Putamen (tissue), 1 donor: ENCODE data around the gene CYTH4.
"Not testable (repeated sequence)": the region's sequence is repeated elsewhere in the genome, so short reads cannot be mapped to it uniquely, and the experiment has no call there.

Source experiments
- DNase-seq: peaks from one replicate; pipeline ENCODE4 v3.0.0-alpha.2; 2016; ENCODE audit warnings: low spot score

CYTH4 gene

GRCh38 chr22:37310075-37310606 lies 27.8 kb downstream of the CYTH4 start:
- no peak for DNase-seq

- no peak for DNase-seq
Observed at GRCh38 chr22:37310815-37311595, 28.7 kb downstream of the CYTH4 start.

- no peak for DNase-seq
Observed at GRCh38 chr22:37311761-37312312, 29.5 kb downstream of the CYTH4 start.

- DNase-seq = no peak
Observed at GRCh38 chr22:37312549-37313183, 30.4 kb downstream of the CYTH4 start.

GRCh38 chr22:37313376-37314314 lies 31.3 kb downstream of the CYTH4 start:
- no peak for DNase-seq

- DNase-seq = no peak
Observed at GRCh38 chr22:37314315-37315074, 32.2 kb downstream of the CYTH4 start.

- no peak for DNase-seq
Observed at GRCh38 chr22:37316405-37316804, 34.1 kb downstream of the CYTH4 start.

- peak; percentile 56 for DNase-seq
Observed at GRCh38 chr22:37316875-37317371, 34.6 kb downstream of the CYTH4 start.

- no peak for DNase-seq
Observed at GRCh38 chr22:37317698-37318210, 35.4 kb downstream of the CYTH4 start.

GRCh38 chr22:37318364-37319109 lies 36.2 kb downstream of the CYTH4 start:
- DNase-seq = no peak

GRCh38 chr22:37319469-37319868 lies 37.2 kb downstream of the CYTH4 start:
- no peak for DNase-seq

- no peak for DNase-seq
Observed at GRCh38 chr22:37320726-37321677, 38.7 kb downstream of the CYTH4 start.

GRCh38 chr22:37324340-37325038 lies 42.2 kb downstream of the CYTH4 start:
- DNase-seq = no peak

GRCh38 chr22:37325039-37325395 lies 42.7 kb downstream of the CYTH4 start:
- no peak for DNase-seq

GRCh38 chr22:37326726-37327125 lies 44.4 kb downstream of the CYTH4 start:
- DNase-seq = no peak

- DNase-seq = no peak
Observed at GRCh38 chr22:37328017-37328416, 45.7 kb downstream of the CYTH4 start.

- not testable (repeated sequence) for DNase-seq
Observed at GRCh38 chr22:37328538-37329237, 46.4 kb downstream of the CYTH4 start.
